ENCODE data around the gene NR2F6.
A peak's percentile ranks its signal among the peaks of the same experiment; 100 is the strongest.

Gene NR2F6

DNA sequence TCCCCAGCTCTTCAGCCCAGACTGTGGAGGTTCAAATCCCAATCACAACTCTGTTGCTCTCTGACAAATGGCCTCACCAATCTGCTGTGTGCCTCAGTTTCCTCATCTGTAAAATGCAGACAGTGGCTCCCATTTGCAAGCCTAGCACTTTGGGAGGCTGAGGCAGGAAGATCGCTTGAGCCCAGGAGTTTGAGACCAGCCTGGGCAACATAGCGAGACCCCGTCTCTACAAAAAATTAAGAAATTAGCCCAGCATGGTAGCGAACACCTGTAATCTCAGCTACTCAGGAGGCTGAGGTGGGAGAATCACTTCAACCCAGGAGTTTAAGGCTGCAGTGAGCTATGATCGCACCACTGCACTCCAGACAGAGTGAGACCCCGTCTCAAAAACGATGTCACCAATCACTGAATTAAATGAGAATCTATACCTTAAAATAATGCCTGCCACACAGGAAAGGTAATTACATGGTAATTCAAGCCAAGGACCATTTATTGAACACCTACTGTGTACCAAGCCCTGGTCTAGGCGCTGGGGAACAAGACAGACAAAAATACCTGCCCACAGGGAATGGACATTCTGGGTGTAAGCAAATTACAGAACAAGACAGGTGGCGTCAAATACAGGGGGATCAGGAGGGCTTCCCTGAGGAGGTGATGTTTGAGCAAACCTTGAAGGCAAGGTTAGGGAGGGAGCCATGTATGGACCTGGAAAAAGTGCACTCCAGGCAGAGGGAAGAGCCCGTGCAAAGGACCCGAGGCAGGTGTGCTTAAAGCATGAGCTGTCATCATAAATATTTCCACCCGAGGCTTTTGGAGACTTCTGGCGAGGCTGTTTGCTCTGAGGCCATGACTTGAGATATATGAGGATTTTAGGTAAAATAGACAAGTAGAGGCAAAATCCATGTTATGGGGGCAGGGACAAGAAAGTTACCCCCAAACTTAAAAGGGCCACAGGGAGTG, 7.7 kb downstream of the NR2F6 start:
- no peak for DNase-seq

DNA sequence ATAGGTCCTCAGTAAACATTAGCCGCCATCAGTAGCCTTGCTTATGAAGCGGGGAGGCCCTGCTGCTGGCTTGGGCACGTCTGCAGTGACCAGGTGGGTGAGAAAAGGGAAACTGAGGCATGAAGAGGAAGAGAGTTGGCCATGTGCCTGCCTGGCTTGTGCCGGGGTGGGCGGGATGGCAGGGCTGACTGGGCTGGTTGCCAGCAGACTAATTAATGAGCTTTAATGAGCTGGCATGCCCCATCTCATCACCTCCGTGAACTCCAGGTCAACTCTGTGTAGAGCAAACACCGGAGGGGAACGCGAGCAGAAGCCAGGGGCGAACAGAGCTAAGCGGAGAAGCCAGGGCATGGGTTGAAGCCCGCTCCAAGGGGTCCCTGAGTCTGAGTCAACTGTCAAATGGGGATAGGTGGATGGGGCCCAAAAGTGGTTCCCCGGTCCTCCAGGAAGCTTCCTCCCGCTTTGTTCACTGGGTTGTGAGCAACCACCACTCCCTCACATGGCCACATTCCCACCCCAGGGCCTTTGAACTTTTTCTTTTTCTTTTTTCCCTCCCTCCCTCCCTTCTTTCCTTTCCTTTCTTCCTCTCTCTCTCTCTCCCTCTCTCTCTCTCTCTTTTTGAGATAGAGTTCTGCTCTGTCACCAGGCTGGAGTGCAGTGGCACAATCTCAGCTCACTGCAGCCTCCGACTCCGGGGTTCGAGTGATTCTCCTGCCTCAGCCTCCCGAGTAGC, 8.7 kb downstream of the NR2F6 start:
- DNase-seq, result peak; percentile 72

DNA sequence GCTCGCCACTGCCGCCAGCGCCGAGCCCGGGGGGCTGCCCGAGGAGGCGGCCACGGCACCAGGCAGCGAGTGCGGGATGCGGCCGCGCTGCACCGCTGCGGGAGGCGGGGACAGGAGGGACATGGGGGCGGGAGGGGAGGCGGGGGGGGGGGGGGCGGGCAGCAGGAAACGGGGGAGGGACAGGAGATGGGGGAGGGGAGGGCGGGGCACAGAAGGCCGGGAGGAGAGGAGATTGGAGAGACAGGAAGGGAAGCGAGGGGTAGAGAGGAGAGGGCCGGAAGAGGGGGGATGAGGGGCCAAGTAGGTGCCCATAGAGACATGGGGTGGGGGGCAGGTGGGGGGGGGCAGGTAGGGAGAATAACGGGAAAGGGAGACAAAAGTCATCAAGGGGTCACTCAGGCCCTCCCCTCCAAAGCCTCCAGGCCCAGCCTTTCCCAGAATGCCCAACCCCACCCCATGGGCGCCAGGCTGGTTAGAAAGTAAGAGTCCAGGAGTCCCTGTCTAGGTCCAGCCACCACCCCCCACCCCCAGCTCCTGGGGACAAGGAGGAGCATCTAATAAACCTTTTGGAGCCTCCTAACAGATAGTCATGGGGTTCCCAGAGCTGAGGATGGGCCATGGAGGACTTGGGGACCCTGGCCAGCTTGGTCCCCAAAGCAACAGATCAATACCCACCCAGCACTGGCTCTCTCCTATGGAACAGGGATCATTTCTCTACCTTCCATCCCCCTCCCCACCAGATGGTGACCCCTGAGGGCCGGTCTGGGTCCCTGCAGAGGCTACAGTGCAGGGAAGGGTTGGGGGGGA, 9.5 kb downstream of the NR2F6 start:
- peak; percentile 70 for DNase-seq

DNA sequence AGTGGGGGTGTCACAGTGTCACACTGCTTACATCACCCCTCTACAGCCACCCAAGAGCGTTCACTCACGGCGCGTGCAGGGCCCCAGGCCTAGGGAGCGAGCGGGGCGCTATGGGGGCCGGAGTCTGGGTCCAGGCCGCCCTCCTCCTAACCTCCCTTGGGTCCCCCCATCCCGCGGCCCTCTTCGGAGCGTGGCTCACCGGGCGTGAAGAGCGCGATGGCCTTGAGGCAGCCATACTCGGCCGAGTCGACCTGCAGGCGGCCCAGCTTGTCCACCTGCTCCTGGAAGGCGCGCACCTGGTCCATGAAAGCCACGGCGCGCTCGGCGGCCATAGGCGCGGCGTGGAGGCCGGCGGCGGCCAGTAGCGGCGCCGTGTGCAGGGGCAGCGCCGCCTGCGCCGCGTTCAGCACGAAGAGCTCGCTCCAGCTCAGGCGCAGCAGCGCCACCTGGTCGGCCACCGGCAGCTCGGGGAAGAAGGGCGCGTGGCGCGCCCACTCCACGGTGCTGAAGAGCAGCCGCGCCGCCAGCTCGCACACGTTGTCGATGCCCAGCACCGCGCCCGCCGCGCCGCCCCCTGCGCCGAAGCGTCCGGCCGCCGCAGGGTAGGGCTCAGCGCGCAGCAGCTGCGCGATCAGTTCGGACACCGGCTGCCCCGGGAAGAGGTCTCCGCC, 10.3 kb downstream of the NR2F6 start:
- peak; percentile 83 for DNase-seq

DNA sequence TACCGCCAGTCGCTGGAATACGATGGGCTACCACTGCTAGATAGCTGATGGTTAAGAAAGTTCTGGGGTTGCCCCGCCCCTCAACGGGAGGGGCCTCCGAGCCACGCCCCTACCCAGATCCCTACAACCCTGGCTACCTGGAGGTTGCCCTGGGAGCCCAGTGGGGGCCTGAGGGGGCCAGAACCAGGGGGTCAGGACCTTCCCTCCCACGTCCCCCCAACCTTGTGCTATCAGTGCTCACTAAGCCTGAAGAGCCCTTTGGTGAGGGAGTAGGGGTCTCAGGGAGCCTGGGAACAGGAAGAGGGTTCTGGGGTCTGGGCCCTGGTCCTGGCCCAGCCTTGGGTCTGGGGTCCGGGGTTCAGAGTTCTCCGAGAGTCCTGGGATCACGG, 10.8 kb downstream of the NR2F6 start:
- peak; percentile 90 for DNase-seq

DNA sequence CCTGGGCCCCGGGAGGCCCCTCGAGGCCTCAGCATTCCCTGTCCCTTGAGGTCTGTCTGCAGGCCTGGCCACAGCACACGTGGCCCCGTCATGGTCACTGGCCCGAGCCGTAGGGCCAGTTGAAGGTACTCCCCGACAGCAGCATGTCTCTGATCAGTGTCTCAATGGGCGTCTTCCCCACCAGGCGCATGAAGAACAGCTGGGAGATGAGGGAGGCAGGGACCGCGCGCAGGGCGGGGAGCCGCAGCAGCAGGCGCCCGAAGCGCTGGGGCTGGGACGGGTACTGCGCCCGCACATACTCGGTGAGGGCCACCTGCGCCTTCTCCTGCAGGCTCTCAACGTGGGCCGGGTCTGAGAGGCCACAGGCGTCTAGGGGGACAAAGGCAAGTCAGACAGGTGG, 13.5 kb downstream of the NR2F6 start:
- no peak for DNase-seq

DNA sequence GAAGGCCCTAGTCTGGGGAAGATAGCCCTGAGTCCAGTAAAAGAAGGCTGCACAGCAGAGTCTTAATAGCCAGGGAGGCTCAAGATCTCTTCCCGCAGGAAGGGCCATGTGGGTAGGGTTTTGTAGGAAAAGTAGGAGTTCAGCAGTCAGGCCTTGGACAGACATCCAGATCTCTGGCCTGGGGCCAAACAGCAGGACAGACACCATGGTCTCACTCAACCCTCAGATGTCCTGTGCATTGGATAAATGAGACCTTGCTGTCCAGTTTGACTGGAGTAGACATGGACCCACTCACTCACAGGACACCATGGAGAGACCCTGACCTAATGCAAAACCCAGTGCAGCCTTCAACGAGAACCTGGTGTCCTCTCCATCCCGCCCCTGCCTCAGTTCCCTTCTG, 15.8 kb downstream of the NR2F6 start:
- DNase-seq, result no peak

DNA sequence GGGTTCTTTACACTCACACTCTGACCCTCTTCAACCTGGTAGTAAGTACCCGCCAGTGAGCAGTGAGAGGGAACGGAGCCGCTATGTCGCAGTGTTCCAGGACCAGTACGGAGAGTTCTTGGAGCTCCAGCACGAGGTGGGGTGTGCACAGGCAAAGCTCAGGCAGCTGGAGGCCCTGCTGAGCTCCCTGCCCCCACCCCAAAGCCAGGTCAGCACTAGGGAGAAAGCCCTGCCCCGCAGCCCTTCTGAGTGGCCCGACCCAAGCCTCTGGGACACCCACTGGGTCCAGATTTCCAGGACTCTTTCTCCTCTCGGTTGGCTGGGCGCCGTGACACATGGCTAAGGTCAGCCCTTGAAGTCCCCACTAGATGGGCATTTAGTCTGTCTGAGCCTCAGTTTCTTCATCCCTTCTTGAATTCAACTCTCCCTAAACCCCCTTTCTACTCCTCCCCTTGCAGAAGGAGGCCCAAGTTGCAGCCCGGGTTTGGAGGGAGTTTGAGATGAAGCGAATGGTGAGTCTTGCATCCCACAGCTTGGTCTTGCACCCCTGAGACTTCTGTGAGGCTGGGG, 17.8 kb downstream of the NR2F6 start:
- DNase-seq, result no peak

DNA sequence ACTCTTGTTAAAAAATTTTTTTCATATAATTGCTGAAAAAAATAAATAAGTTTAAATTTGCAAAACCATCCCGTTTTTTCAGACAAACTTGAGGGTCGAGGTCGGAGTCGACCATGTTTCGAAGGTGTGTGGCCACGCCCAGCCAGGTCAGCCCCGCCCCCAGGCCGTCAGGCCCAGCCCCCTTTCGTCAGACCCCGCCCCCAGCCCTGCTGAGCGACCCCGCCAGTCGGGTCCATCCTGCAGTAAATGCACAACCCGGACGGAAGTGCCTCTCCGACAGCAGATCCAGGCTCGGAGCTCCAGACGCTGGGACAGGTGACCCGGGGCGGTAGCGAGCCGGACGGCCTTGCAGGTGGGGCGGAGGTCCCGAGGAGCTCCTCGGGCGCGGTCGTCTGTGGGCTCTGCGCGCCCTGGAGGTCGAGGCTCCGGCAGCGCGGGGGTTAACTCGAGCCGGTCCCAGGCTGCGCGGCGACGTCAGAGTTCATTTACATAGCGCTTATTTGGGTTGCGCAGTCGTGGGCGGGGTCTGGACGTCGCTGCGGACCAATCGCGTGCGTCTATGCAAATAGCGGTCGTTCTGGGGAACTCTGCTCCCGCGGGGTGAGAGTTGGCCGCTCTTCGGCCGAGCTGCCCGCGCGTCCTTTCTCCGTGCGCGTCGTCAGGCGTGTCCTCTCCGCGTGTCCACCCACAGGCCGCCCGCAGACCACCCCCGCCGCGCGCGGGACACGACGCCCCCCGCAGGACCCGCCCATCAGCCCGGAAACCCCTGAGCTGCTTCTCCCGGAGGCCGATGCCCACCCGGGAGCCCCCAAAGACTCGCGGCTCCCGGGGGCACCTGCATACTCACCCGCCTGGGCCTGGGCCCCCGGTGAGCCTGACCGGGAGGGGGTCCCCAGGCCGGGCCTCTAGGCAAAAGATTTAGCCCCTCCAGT, 19.5 kb downstream of the NR2F6 start, which contains the start of gene OCEL1:
Gene OCEL1, plus strand, starts transcription at position 225 of the 932 bp plus-strand sequence. Its CDS starts 22 bp downstream, at position 247.
- peak; percentile 100 for DNase-seq

DNA sequence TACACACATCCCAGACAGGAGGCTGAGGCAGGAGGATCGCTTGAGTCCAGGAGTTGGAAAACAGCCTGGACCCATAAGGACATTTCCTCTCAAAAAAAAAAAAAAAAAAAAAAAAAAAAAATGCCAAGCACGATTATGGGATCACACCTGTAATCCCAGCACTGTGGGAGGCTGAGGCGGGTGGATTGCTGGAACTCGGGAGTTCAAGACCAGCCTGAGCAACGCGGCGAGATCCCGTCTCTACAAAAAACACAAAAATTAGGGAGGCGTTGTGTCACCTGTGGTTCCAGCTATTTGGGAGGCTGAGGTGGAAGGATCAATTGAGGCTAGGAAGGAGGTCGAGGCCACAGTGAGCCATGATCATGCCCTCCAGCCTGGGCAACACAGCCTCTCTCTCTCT, 20.7 kb downstream of the NR2F6 start:
- no peak for DNase-seq

DNA sequence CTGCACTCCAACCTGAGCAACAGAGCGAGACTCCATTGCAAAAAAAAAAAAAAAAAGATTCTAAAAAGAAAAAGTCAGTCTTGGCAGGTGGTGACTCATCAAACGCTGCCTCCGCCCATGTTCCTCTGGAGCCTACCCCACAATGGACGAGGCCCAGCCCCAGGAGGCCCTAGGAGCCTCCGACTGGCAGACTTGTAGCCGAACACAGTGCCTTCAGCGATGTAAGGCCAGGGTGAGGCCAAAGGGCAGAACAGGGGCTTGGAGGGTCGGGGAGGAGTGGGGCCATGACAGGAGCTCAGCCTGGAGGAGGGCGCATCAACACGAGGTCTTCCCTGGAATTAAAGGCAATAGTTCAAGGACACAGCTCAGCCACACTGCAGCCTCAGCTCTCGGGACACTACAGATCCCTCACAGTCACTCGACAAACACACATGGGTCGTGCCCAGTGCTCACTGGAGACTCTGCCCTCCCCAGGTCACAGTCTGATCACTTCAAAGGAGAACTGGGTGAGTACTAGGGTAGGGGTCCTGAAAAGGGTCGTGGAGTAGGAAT, 25.4 kb downstream of the NR2F6 start:
- DNase-seq, result peak; percentile 89

DNA sequence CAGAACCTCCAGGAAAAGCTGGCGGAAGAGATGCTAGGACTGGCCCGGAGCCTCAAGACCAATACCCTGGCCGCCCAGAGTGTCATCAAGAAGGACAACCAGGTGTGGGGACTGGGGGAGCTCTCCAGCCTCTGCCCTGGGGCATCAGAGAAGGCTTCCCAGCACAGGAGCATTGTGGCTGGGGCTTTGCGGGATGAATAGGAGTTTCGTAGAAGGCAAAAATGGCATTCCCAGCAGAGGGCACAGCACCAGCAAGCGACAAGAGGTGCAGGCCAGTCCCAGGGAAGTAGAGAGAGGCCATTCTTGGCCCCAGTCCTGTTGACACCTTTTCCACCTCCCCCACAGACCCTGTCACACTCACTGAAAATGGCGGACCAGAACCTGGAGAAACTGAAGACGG, 26.4 kb downstream of the NR2F6 start:
- no peak for DNase-seq

DNA sequence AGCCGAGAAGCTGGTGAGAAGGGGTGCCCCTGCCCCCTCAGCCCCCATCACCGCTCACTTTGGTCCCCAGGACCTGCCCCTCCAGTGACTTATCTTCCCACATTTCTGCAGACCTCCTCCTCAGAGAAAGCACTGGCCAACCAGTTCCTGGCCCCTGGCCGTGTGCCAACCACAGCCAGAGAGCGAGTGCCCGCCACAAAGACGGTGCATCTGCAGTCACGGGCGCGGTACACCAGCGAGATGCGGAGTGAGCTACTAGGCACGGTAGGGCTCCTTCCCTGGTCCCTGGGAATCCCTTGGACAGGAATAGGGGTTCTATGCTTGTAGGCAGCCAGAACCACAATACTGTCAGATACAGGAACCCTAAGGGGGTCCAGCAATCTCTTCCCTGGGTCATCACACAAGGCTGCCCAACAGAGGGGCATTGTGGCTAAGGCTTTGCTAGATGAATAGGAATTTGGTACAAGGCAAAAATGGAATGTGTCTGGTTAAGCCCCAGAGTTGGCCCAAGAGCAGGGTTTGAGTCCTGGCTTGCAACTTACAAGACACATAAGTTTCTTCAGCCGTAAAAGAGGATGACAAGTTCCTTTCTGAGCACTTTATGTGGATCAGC, 29.6 kb downstream of the NR2F6 start:
- DNase-seq, result no peak

DNA sequence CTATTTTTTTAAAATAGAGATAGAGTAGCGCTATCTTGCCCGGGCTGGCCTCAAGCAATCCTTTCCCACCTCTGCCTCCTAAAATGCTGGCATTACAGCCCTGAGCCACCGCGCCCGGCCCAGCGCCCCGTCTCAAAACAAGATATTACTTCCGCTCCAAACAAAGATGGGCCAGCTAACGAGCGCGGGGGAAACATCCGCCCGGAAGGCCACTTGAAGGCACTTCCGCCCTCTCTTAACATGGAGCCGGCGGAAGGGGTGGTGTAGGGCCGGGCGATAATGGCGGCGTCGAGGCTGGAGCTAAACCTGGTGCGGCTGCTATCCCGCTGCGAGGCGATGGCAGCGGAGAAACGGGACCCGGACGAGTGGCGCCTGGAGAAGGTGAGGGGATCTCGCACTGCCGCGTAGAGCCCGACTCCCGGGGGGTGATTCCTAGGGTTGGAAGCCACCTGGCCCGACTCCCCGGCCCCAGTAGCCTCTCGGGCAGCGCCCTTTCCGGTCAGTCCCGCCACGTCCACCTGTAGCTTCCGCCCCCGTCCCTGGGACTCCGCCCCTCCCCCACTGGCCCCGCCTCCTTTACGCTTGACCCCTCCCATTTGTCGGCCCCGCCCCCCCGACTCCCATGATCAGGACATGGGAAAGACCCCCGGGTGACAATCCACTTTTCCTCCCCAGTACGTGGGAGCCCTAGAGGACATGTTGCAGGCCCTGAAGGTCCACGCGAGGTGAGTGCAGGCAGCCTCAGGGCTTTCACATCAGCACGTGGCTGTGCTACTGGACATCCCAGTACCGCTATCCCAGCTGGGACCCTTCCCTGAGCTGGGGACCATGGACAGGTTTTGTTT, 30.4 kb downstream of the NR2F6 start, which contains the start of gene USE1:
Gene USE1, plus strand, starts transcription at position 231 of the 845 bp plus-strand sequence. Its CDS starts 49 bp downstream, at position 280.
- DNase-seq, result peak; percentile 98

DNA sequence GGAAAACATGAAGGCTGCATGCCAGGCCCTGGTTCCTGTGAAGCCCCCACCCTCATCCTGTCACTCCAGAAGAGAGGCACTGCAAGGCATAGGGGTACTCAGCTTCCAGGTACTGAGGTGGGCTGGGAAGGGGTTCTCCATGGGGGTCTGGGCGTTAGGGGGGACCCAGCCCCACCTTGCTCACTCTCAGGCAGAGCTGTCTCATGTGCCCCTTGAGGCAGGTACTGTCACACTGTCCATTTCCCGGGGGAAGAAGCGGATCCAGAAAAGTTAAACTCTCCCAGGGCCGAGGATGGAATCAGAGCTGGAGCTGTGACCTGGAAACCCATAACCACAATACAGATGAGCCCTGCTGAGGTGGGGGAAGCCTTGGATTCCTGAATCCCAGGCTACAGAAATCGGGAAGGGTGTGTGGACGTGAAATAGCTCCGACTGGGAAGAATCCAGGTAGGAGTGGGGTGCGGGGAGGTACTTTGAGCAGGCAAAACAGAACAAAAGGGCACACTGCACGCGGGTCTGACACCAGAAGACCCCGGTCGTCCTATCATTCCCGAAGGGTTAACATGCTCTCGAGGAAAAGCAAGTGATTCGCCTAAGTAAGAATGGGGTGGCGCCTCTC, 31.1 kb downstream of the NR2F6 start:
- DNase-seq, result no peak

DNA sequence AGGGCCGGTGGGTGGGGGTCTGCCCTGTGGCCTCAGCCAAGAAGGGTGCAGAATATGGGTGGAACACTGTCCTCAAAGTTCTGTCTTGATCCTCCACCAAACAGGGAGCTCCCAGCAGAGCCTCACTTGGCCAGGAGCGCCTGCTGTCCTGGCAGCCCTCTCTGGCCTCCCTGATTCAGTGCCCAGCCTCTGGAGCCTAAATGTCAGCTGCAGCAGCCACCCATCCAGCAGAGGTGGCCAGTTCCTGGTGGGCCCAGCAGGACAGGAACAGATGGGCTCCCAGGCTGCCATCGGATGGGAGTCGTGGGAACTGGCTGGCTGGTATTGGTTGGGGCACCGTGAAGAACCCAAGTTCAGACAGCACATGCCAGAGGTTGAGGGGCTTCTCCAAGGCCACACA, 32.4 kb downstream of the NR2F6 start:
- DNase-seq, result no peak

DNA sequence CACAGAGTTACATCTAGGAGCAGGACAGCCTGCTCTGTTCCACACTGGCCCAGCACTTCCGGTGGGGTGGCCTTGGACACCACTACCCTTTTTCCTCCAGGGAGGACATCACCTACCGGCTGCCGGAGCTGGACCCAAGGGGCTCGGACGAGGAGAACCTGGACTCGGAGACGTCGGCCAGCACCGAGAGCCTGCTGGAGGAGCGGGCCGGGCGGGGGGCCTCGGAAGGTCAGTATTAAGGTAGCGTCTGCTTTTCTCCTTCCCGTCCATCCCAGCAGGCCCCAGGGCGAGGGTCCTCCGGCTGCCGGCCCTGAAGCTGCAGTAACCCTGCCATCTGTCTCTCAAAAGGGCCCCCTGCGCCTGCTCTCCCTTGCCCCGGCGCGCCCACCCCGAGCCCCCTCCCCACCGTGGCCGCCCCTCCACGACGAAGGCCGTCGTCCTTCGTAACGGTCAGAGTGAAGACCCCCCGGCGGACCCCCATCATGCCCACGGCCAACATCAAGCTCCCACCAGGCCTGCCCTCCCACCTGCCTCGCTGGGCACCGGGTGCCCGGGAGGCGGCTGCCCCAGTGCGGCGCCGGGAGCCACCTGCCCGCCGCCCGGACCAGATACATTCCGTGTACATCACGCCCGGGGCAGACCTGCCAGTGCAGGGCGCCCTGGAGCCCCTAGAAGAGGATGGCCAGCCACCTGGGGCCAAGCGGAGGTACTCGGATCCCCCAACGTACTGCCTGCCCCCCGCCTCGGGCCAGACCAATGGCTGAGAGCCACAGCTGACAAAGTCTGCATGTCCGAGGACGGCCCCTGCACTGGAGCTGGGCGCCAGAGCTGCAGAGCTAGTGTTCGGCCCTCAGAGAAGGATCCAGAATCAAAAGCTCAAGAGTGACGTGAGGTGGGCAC, 33.9 kb downstream of the NR2F6 start:
- no peak for DNase-seq

DNA sequence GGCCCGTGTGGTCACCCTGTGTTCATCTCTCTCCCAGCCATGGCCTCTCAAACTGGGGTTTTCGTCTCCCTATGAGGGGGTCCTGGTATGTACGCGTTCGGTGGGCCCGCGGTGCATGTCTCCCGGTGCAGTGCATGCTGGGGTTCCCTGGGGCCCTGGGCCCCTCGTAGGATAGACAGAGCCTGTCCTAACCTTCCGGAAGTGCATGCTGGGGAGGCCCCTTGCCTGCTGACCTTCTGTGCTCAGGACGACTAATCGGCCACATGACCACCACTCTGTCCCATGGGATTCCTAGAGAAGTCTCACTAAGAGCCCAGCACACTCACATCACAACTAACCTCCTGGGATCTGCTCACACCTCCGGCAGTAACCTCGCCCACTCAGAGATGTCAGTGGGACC, 35.4 kb downstream of the NR2F6 start:
- no peak for DNase-seq

All from hematopoietic multipotent progenitor cell treated with erythropoietin and hydrocortisone succinate and interleukin-3 and kit ligand, for 6 days (in vitro differentiated cells).